ENCODE data around the gene UBL7.

UBL7 gene

GRCh38 chr15:74421302-74422245 is 39.4 kb downstream of the UBL7 start:
- no peak for DNase-seq

GRCh38 chr15:74420193-74420905 is 40.6 kb downstream of the UBL7 start:
- DNase-seq: no peak

- DNase-seq: no peak
These were observed 41.5 kb downstream of the UBL7 start for GRCh38 chr15:74419432-74419831.

GRCh38 chr15:74418575-74419338 is 42.2 kb downstream of the UBL7 start:
- no peak for DNase-seq

- DNase-seq: no peak
These were observed 43.3 kb downstream of the UBL7 start for GRCh38 chr15:74417670-74418069.

GRCh38 chr15:74417225-74417624 is 43.7 kb downstream of the UBL7 start:
- DNase-seq: no peak

- DNase-seq: no peak
These were observed 44.7 kb downstream of the UBL7 start for GRCh38 chr15:74415966-74416916.

- no peak for DNase-seq
These were observed 46.2 kb downstream of the UBL7 start for GRCh38 chr15:74414603-74415338.

- no peak for DNase-seq
These were observed 46.8 kb downstream of the UBL7 start for GRCh38 chr15:74414081-74414580.

- no peak for DNase-seq
These were observed 47.4 kb downstream of the UBL7 start for GRCh38 chr15:74413350-74414080.

GRCh38 chr15:74412159-74412558 is 48.8 kb downstream of the UBL7 start:
- no peak for DNase-seq

GRCh38 chr15:74411686-74412085 is 49.3 kb downstream of the UBL7 start:
- no peak for DNase-seq

GRCh38 chr15:74410502-74410901 is 50.5 kb downstream of the UBL7 start:
- no peak for DNase-seq

- no peak for DNase-seq
These were observed 51.7 kb downstream of the UBL7 start for GRCh38 chr15:74409225-74409624.

GRCh38 chr15:74408815-74409214 is 52.1 kb downstream of the UBL7 start:
- no peak for DNase-seq

GRCh38 chr15:74408385-74408784 is 52.6 kb downstream of the UBL7 start:
- DNase-seq: no peak

- DNase-seq: no peak
These were observed 53.8 kb downstream of the UBL7 start for GRCh38 chr15:74406992-74407705.

- DNase-seq: no peak
These were observed 54.4 kb downstream of the UBL7 start for GRCh38 chr15:74406517-74406916.

- no peak for DNase-seq
These were observed 55.1 kb downstream of the UBL7 start for GRCh38 chr15:74405823-74406222.
